GM12801 (cell line): ENCODE results near the gene SLC34A1.

ENCODE experiments used
- CTCF ChIP-seq: IDR thresholded peaks from one replicate; pipeline ENCODE4 v1.5.1; 2011; ENCODE audit warnings: control low read depth; ENCODE audit not compliant: insufficient read length; ENCODE audit errors: extremely low read depth

SLC34A1 gene

DNA sequence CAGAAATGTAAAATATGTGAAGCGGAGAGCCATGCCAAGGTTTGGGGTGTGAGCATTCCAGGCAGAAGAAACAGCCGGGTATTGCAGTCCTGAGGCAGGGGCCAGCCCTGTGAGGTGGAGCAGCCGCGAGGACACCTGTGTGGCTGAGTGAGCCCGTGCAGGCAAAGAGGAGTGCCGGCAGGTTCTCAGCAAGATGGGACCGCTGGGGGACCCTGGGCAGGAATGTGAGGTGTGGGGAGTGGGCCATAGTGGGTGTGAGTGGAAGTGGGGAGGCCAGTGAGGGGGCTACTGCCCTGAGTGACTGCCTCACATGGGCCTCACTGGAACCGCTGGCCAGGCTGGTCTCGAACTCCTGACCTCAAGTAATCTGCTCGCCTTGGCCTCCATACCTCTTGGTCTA, 54.2 kb downstream of the SLC34A1 start:
- TF ChIP-seq CTCF: no peak

GRCh38 chr5:177439518-177440053, 55.4 kb downstream of the SLC34A1 start:
- no peak for TF ChIP-seq CTCF

DNA sequence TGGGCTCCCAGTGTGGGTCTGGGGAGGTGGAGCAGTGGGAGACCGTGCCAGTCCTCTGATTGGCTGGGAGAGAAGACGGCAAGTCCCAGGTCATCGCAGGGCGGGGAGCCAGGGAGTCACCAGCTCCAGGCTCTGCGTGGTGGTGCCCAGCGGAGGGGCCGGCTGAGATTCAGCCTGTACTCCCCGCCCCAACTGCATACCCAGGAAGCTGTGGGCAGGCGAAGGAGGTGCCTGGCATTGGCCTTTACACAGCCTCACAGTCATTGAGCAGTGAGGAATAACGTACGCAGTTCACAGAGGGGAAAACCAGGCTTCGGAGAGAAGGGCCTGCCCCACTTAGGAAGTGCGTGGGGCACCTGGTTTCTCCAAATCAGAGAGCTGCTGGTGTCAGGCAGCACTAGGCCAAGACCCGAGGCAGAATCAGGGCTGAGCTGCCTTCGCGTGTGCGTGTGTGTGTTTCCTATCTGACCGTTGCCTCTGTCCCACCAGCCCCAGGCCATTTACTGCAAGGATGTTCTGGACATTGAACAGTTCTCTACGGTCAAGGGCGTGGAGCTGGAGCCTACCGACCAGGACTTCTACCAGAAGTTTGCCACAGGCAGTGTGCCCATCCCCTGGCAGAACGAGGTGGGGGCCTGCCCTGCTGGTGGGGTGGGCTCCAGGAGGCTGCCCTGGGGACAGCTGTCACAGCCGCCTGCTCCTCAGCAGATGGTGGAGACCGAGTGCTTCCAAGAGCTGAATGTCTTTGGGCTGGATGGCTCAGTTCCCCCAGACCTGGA, 56.2 kb downstream of the SLC34A1 start:
- no peak for TF ChIP-seq CTCF

GRCh38 chr5:177440990-177441780, 57.0 kb downstream of the SLC34A1 start:
- no peak for TF ChIP-seq CTCF

DNA sequence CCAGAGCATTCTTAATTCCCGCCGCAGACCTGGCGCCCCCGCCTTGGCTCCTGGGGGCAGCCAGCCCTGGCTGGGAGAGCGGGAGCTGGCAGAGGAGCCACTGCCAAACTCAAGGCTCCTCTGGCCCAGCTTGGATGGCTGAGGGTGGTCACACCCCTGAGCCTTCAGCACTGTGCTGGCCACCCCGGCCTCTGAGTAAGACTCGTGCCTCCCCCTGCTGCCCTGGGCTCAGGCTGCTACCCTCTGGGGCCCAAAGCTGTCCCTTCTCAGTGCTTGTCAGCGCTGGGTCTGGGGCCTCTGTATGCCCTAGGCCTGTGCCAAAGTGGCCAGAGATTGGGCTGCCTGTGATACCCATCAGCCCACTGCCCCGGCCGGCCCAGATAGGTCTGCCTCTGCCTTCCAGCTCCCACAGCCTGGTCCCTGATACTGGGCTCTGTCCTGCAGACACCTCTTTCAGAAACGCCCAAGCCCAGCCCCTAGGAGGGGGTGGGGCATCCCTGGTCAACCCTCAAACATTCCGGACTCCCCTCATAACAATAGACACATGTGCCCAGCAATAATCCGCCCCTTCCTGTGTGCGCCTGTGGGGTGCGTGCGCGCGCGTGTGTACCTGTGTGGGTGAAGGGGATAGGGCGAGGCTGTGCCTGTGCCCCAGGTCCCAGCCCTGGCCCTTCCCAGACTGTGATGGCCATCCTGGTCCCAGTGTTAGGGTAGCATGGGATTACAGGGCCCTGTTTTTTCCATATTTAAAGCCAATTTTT, 58.0 kb downstream of the SLC34A1 start:
- TF ChIP-seq CTCF: no peak

GRCh38 chr5:177443144-177443983, 59.1 kb downstream of the SLC34A1 start:
- TF ChIP-seq CTCF: no peak
